Right lobe of liver (tissue), 6 donors: Measurements from ENCODE around the gene UBA1. TPM values are rescaled to one million over a fixed set of nuclear protein-coding genes. Genes with fewer than 3 reads are reported as not detected.
"Not testable (repeated sequence)": the region's sequence is repeated elsewhere in the genome, so short reads cannot be mapped to it uniquely, and the experiment has no call there.

Experiments used
- ATAC-seq, 4 donors: fragments of 200-7000 bp; cut with Tn5 transposase; one replicate each; pipeline ENCODE4 v1.9.1; 2020; ENCODE audit warnings: mild to moderate bottlenecking in 4 of 4, moderate library complexity in 4 of 4
- DNase-seq, 3 donors: peaks; one replicate each; pipeline ENCODE4 v3.0.0-alpha.2; 2020
- H3K27ac ChIP-seq, 3 donors: fragments of 200-600 bp; one replicate each; pipeline ENCODE4 v1.8.0; 2022
- H3K27me3 ChIP-seq, 2 donors: fragments of 200-600 bp; one replicate each; pipeline ENCODE4 v1.8.0; 2022
- H3K36me3 ChIP-seq, 4 donors: fragments of 200-600 bp; sonication (generic) in 1 of 4; one replicate each; pipeline versions ENCODE4 v1.5.1 to v1.8.0; 2017 to 2022; ENCODE audit warnings: control low read depth in 1 of 4
- H3K4me1 ChIP-seq, 4 donors: fragments of 200-600 bp; sonication (generic) in 1 of 4; one replicate each; pipeline versions ENCODE4 v1.5.1 to v1.8.0; 2017 to 2022; ENCODE audit warnings: control low read depth in 1 of 4
- H3K4me3 ChIP-seq, 3 donors: fragments of 200-600 bp; one replicate each; pipeline ENCODE4 v1.8.0; 2022
- H3K9me3 ChIP-seq, 4 donors: fragments of 200-600 bp; sonication (generic) in 1 of 4; one replicate each; pipeline versions ENCODE4 v1.5.1 to v1.8.0; 2017 to 2022; ENCODE audit warnings: control low read depth in 1 of 4
- CTCF ChIP-seq, 4 donors: fragments of 200-600 bp in 3 of 4; fragments of 450-650 bp in 1 of 4; IDR thresholded peaks; one replicate each; pipeline versions ENCODE4 v1.5.1 to v1.8.0; 2016 to 2022; ENCODE audit warnings: antibody characterized with exemption in 4 of 4, mild to moderate bottlenecking in 2 of 4
- POLR2A ChIP-seq: fragments of 450-650 bp; IDR thresholded peaks from one replicate; pipeline ENCODE4 v1.6.1; 2017; ENCODE audit warnings: antibody characterized with exemption, mild to moderate bottlenecking
- WGBS: methylation state at CpG from one replicate; pipeline ENCODE4 v1.1.6; 2018; ENCODE audit warnings: low coverage, low lambda C conversion rate; ENCODE audit not compliant: insufficient coverage; ENCODE audit errors: missing lambda C conversion rate; 5-methylcytosine and 5-hydroxymethylcytosine counted together
- intact Hi-C, 2 donors: fragments of 100-400 bp; cut with DNase I; formaldehyde crosslinking; loops; one replicate each; pipeline versions ENCODE4 v1.11.2 to v1.14.1; 2022
- total RNA-seq, 6 experiments: library from RNA; depleted of rRNA in 2 of 6; stranded (reverse); fragments of >200 nt in 2 of 6; fragmentation: NEBNext Ultra II Directional in 3 of 6; extraction: Animal tissue kit (Norgen Biotek cat#: 25700) in 3 of 6; gene quantifications; one replicate each; pipeline versions ENCODE4 v1.1.0 to v1.2.4, GENCODE V29; 2016 to 2023
- donor health status: DM: no; HTN: yes; CAD: no.
- donor health status: DM: no; HTN: no; CAD: no.
- donor health status: DM: no; HTN: no; CAD: no.
- donor health status: DM: no; HTN: yes; CAD: no.
- donor health status: DM: no; HTN: yes; CAD: no.

The UBA1 gene
- total RNA-seq, 6 experiments from 2014 or later = 85.1 to 120 (median 107) TPM

DNA sequence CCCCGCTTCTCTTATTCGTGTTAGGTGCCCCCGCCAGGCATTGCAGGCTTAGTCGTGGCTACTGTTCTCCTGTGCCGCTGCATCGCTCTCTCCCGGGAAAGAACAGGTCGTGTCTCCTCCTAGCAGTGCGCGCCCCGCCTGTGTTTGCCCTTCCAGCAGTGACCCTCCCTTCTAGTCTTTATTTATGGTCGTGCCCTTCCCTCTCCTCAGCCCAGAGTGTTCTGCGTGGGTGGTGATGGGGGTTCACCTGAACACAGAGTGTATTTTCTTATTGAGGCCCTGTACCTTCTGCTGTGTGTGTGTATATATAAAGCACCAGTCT lies 54.3 kb downstream of the UBA1 start:
- TF ChIP-seq CTCF (IDR thresholded peaks at IDR 0.05) = no peak
- no peak for TF ChIP-seq POLR2A
- Histone ChIP-seq H3K27me3 (peaks cover 0 to 4% of the 10 kb centered on the region in 2 donors), H3K9me3 (no peaks in the 10 kb centered on the region), H3K27ac (no peak overlapping the region), H3K4me1 (no peaks in the 10 kb centered on the region), H3K36me3 (peaks cover 0 to 6% (median 0%) of the 10 kb centered on the region in 4 donors), H3K4me3 (no peak overlapping the region)
- ATAC-seq = no peak
- no peak for DNase-seq
- intact Hi-C loops = no loop called here
- WGBS = 71% methylated on average over 13 of the region's 13 CpGs

DNA sequence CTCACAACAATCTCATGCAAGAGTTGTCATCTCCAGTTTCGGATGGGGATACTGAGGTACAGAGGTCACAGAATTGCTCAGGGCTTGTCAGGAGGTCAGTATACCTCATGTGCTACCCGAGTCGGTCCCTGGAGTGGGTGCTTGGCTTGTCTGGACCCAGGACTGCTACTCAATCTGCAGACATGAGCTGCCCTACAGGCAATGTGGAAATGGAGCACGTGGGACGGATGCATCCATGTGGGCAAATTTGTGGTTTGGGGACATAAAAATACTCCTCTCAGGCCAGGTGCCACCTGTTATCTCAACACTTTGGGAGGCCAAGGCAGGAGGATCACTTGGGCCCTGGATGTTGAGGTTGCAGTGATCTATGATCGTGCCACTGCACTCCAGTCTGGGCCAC lies 54.9 kb downstream of the UBA1 start:
- TF ChIP-seq CTCF (IDR thresholded peaks at IDR 0.05) = no peak
- TF ChIP-seq POLR2A = no peak
- H3K9me3 ChIP-seq = no peaks in the 10 kb centered on the region
- intact Hi-C loops = no loop called here
- H3K4me3 ChIP-seq = no peak overlapping the region
- peaks cover 0 to 4% of the 10 kb centered on the region in 2 donors for H3K27me3 ChIP-seq
- ATAC-seq (no peak), DNase-seq (no peak)
- H3K36me3 ChIP-seq = peaks cover 0 to 6% (median 0%) of the 10 kb centered on the region in 4 donors
- H3K4me1 ChIP-seq = no peaks in the 10 kb centered on the region
- no peak overlapping the region for H3K27ac ChIP-seq
- WGBS = 71% methylated on average over 1 of the region's 6 CpGs

DNA sequence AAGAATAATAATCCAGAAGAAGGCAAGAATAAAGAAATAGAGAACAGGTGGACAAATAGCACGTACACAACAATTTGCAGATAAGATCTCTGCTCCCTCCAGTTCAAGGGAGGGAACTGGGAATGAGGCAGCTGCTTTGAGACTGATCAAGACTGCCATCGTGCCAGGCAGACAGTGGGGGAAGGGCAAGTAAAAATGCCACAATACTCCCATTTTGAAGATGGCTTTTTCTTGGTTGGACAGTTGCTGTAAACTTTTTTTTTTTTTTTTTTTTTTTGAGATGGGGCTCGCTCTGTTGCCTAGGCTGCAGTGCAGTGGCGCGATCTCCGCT lies 56.4 kb downstream of the UBA1 start:
- Histone ChIP-seq H3K4me1 (no peaks in the 10 kb centered on the region), H3K4me3 (no peak overlapping the region), H3K27me3 (peaks cover 0 to 4% of the 10 kb centered on the region in 2 donors), H3K36me3 (peaks cover 0 to under 1% (median 0%) of the 10 kb centered on the region in 4 donors), H3K9me3 (no peaks in the 10 kb centered on the region), H3K27ac (no peak overlapping the region)
- 79% methylated on average over 6 of the region's 6 CpGs for whole genome bisulfite sequencing
- TF ChIP-seq CTCF (IDR thresholded peaks at IDR 0.05) = no peak
- TF ChIP-seq POLR2A = no peak
- intact Hi-C loops = no loop called here
- DNase-seq (no peak), ATAC-seq (no peak)

GRCh38 chrX:47257620-47258019 lies 64.0 kb downstream of the UBA1 start:
- H3K4me1 ChIP-seq, DNase-seq, intact Hi-C loops, ATAC-seq, H3K9me3 ChIP-seq, H3K27ac ChIP-seq, H3K36me3 ChIP-seq, H3K4me3 ChIP-seq: not testable (repeated sequence)
- H3K27me3 ChIP-seq = peaks cover 0 to 13% of the 10 kb centered on the region in 2 donors
- 78% methylated on average over 10 of the region's 12 CpGs for WGBS

Other genes with a start within 250 kb of the UBA1 start
- gene RGN, start 115.4 kb upstream of the UBA1 start, total RNA-seq = 100 to 1,000 TPM in 4 of 6 experiments, 10 to 100 TPM in 2; 44.6 to 292 (median 130) TPM
- 10 to 100 TPM; 37.8 to 64.0 (median 50.7) TPM for gene NDUFB11, start 49.1 kb upstream of the UBA1 start, total RNA-seq
- gene RBM10, start 48.6 kb upstream of the UBA1 start, total RNA-seq = 10 to 100 TPM; 12.5 to 20.8 (median 15.2) TPM
- gene CDK16, start 24.9 kb downstream of the UBA1 start, total RNA-seq = 10 to 100 TPM; 14.6 to 37.4 (median 29.5) TPM
- 10 to 100 TPM in 3 of 6 experiments, 1 to 10 TPM in 3; 7.1 to 14.7 (median 11.4) TPM for gene USP11, start 39.2 kb downstream of the UBA1 start, total RNA-seq
- not detected for gene ZNF157, start 176.7 kb downstream of the UBA1 start, total RNA-seq